Fibroblast of lung (primary cell): ENCODE results near the gene ASIC2.

ENCODE experiments used
- CTCF ChIP-seq, 2 donors: IDR thresholded peaks in 1 of 2; conservative IDR thresholded peaks in 1 of 2; 1 replicate in 1 of 2; 2 replicates in 1 of 2; pipeline ENCODE4 v1.5.1; 2011 to 2012; ENCODE audit warnings: low read length in 2 of 2, control low read depth in 1 of 2, inconsistent platforms in 1 of 2, low read depth in 1 of 2, mild to moderate bottlenecking in 1 of 2
- EZH2 ChIP-seq: IDR thresholded peaks from 2 replicates; pipeline ENCODE4 v1.5.1; 2012; ENCODE audit warnings: low read length, control low read depth, mild to moderate bottlenecking; ENCODE audit errors: missing control alignments

GRCh38 chr17:33084755-33085154 is 208.3 kb downstream of the ASIC2 start:
- no peak for TF ChIP-seq EZH2
- no peak for TF ChIP-seq CTCF (conservative IDR thresholded peaks at IDR 0.05 in 1 of 2, IDR thresholded peaks at IDR 0.05 in 1 of 2; ENCODE audit: low read depth in 1 of 2, low read length in 2 of 2)
